NCI-H774 (cell line): ENCODE measurements around the gene RHNO1.
"Not testable (repeated sequence)": the region's sequence is repeated elsewhere in the genome, so short reads cannot be mapped to it uniquely, and the experiment has no call there.

Source experiments
- DNase-seq: peaks from one replicate; lab custom pipeline; 2025; lab: John Stamatoyannopoulos, UW

The RHNO1 gene

DNA sequence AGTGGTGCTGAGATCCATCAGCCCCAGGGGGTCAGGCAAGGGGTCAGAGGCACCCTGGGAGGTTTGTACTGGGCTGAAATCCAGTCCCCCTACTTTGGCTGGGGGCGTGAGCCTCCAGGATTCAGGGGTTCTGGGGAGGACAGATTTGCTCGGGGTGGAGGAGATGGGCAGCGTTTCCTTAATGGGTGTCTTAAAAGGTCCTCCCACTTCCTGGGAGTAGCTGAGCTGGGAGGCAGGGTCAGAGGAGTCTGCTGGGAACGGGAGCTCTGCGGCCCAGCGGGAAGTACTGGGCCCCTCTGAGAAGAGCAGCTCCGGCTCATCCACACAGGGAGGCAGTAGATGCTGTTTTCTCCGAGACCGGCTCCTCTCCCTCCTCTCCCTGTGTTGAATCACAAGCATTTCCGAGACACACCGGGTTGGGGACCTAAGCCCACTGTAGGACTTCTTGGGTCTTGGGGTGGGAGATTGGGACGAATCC is 18.0 kb upstream of the RHNO1 start:
- DNase-seq: no peak

DNA sequence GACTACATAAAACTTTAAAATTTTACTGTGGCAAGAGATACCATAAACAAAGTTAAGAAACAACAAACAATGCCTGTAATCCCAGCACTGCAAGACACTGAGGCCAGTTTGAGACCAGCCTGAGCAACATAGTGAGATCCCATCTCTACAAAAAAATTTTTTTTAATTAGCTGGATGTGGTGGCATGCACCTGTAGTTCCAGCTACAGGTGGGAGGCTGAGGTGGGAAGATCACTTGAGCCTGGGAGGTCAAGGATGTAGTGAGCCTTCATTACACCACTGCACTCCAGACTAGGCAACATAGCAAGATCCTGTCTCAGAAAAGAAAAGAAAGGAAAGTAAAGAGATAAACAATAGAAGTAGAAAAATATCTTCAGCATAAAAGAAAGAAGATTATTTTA is 16.9 kb upstream of the RHNO1 start:
- DNase-seq: no peak

- DNase-seq: no peak
Measured at GRCh38 chr12:2862876-2863275, 14.1 kb upstream of the RHNO1 start.

DNA sequence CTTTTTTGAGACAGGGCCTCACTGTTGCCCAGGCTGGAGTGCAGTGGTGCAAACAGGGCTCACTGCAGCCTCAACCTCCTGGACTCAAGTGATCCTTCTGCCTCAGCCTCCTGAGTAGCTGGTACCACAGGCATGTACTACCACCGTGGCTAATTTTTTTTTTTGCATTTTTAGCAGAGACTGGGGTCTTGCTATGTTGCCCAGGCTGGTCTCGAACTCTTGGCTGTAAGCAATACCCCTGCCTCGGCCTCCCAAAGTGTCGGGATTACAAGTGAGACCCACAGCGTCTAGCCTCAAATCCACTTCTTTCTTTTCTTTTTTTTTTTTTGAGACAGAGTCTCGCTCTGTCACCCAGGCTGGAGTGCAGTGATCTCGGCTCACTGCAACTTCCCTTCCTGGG is 13.6 kb upstream of the RHNO1 start:
- not testable (repeated sequence) for DNase-seq

DNA sequence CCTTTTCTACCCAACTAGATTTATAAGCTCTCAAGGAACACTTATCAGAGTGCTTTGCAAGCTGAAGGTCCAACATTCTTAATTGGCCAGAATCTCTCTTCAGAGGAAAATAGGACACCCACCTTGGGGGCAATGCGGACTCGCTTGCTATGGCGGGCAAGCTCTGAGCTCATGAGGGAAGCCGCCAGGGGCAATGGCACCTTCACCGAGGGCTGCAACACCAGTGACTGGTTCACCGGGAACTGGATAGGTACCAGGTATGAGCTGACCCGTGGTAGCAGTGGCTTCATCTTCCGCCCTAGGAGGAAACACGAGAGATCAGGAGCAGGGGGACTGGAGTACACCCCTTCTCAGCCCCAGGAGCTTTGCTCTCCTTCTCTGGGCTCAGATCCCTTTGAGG is 12.8 kb upstream of the RHNO1 start:
- no peak for DNase-seq

DNA sequence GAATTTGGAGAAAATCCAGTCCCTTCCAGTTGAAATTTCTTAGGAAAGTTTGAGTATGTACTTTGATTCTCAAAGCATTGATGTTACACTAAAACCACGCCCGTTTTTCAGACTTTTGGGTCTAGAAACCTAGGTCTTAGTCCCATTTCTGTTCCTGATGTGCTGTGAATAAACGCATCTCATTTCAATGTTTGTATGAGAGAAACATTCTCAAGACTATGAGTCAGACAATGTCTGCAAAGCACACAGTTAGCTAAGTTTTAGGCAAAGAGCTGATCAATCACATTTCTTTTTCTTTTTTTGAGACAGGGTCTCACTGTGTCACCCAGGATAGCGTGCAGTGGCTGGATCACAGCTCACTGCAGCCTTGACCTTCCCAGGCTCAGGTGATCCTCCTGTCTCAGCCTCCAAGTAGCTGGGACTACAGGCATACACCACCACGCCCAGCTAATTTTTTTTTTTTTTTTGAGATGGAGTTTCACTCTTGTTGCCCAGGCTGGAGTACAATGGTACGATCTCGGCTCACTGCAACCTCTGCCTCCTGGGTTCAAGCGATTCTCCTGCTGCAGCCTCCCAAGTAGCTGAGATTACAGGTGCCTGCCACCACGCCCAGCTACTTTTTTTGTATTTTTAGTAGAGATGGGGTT is 7.9 kb upstream of the RHNO1 start:
- DNase-seq: not testable (repeated sequence)

DNA sequence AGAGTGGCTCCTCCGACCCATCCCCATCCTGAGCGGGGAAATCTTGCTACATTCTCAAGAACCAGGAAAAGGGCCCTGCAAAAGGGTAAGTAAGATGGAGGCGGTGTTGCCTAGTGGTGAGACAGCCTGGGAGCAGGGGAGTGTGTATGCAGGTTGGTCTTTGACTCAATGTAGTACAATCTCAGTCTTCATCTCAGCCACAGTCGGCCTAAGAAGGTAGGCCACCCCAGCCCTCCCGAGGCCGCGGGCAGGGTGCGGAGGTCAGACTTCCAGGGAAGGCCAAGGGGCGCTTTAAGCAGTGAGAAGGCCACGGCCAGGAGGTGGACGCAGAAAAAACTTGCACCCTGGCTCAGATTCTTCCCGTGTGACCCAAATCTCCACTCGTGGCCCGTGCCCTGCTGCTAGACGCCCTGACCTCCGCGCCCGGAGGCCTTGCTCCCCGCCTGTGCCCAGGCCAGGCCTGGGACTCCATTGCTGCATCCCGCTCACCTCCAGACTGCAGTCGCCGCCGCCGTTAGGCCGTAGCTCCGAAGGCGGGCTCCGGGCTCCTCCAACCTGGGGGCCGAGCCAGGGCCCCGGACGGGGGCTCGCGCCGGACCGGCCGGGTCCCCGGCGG is 484 bp upstream of the RHNO1 start:
- DNase-seq: no peak

- peak; percentile 77 for DNase-seq
Measured at GRCh38 chr12:2877953-2878732, 1.1 kb downstream of the RHNO1 start.

- DNase-seq: no peak
Measured at GRCh38 chr12:2879853-2880252, 2.8 kb downstream of the RHNO1 start.

DNA sequence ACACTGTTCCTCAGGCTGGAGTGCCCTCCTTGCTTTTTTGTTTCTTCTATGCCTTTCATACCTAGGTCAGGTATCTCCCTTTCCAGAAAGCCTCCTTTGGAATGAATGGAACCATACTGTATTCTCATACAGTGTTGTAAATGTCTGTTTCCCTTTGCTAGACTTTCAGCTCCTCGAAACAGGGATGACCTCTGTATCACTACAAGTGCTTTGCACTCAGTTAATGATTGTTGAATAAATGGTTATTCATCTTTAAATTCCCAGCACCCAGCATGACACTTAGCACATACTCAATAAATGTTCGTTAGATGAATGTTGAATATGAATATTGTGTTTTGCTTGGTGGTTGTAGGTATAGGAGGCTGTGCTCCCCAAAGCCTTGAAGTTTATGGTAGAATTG is 7.8 kb downstream of the RHNO1 start:
- DNase-seq: no peak

GRCh38 chr12:2886768-2887450 is 9.9 kb downstream of the RHNO1 start:
- no peak for DNase-seq

GRCh38 chr12:2890001-2890387 is 13.0 kb downstream of the RHNO1 start:
- no peak for DNase-seq

DNA sequence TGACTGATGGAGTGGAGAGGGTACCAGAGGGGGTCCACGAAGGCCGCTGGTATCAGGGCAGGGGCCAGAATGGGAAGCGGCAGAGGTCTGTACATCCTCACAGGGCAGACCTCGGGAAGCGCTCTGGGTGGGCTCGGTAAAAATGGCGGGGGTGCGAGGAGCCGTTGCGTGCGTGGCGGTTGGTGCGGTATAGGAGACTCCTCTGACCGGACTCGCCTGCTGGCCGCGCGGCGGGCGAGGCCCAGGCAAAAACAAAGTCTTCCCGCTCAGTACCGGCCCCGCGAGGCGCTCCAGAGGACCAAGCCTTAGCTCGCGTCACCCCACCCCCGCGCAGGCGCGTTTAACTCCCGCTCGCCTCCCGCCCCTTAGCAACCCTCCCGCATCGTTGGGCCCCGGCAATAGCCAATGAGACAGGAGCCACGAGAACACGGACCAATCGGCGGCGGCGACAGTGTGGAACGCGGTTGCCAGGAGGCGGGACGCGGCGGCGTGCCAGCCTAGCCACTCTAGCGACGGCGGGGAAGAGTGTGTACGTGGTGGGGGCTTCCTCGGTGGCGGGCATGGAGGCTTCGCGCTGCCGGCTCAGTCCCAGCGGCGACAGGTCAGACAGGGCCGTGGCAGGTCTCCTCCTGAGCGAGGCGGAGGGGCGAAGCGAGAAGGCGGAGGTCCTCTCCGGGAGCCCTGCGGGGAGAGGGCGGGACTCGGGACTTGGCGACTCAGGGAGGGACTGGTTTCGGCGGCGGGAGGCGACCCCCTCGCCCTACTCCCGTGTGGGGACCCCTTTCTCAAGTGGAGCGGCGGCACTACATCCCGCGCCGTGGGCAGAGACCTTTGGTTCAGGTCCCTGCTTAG is 13.6 kb downstream of the RHNO1 start, which contains the start of gene TULP3:
Gene TULP3, plus strand, starts transcription at position 504 of the 852 bp plus-strand sequence. Its CDS starts 57 bp downstream, at position 561.
- peak; percentile 98 for DNase-seq

GRCh38 chr12:2891240-2892053 is 14.4 kb downstream of the RHNO1 start:
- peak; percentile 39 for DNase-seq

- DNase-seq: no peak
Measured at GRCh38 chr12:2892246-2892645, 15.2 kb downstream of the RHNO1 start.

DNA sequence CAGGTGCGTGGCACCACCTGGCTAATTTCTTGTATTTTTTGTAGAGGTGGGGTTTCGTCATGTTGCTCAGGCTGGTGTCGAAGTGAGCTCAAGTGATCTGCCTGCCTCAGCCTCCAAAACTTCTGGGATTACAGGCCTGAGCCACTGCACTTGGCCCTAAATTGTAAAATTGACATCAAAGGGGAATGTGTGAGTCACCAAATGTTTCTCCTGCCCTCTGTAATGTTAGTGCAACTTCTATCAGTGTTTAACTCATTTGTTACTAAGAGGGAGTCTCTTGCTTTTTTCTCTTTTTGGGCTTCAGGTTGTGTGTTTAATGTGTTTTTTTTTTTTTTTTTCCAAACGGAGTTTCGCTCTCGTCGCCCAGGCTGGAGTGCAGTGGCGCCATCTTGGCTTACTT is 16.0 kb downstream of the RHNO1 start:
- no peak for DNase-seq

- no peak for DNase-seq
Measured at GRCh38 chr12:2895051-2895451, 18.0 kb downstream of the RHNO1 start.

- no peak for DNase-seq
Measured at GRCh38 chr12:2895511-2895910, 18.5 kb downstream of the RHNO1 start.

DNA sequence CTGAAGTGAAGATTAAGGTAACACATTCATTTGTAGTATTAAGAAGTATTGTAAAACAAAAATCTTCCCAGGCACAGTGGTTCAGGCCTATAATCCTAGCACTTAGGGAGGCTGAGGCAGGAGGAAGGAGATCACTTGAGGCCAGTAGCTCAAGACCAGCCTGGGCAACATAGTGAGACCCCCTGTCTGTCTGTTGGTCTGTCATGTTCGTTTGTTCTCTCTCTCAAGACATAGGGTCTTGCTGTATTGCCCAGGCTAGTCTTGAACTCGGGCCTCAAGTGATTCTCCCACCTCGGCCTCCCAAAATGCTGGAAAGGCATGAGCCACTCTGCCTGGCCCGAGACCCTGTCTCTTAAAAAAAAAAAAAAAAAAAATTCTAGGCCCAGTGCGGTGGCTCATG is 20.4 kb downstream of the RHNO1 start:
- no peak for DNase-seq

GRCh38 chr12:2900642-2901041 is 23.6 kb downstream of the RHNO1 start:
- DNase-seq: no peak
